HepG2 (cell line): ENCODE measurements around the gene FBXL13. TPM values are rescaled to one million over a fixed set of nuclear protein-coding genes. Genes with fewer than 3 reads are reported as not detected.

ENCODE experiments used
- CREM ChIP-seq, 2 experiments: sonication (generic) in 1 of 2; formaldehyde crosslinking in 1 of 2; IDR thresholded peaks; 2 replicates each; pipeline versions ENCODE4 v1.4.0 to v1.6.1; 2016 to 2020; ENCODE audit warnings: antibody characterized with exemption in 1 of 2, mild to moderate bottlenecking in 1 of 2, missing genetic modification reagents in 1 of 2
- IKZF1 ChIP-seq: fragments of 450-650 bp; IDR thresholded peaks from 2 replicates; pipeline ENCODE4 v1.7.1; 2016
- JUN ChIP-seq: sonication (generic); formaldehyde crosslinking; IDR thresholded peaks from 2 replicates; pipeline ENCODE4 v1.4.0; 2020; ENCODE audit warnings: mild to moderate bottlenecking, missing genetic modification reagents
- KDM6A ChIP-seq: IDR thresholded peaks from 2 replicates; pipeline ENCODE4 v1.6.1; 2016; ENCODE audit warnings: low read depth
- MEIS2 ChIP-seq: sonication (generic); formaldehyde crosslinking; IDR thresholded peaks from 2 replicates; pipeline ENCODE4 v1.9.0; 2021; ENCODE audit warnings: mild to moderate bottlenecking, missing genetic modification reagents
- MIER3 ChIP-seq: IDR thresholded peaks from 2 replicates; pipeline ENCODE4 v1.6.1; 2016; ENCODE audit warnings: missing compliant biosample characterization, borderline replicate concordance
- NCOA2 ChIP-seq: sonication (generic); formaldehyde crosslinking; IDR thresholded peaks from 2 replicates; pipeline ENCODE4 v1.8.0; 2022; ENCODE audit warnings: inconsistent platforms
- NRL ChIP-seq: sonication (generic); formaldehyde crosslinking; IDR thresholded peaks from 2 replicates; pipeline ENCODE4 v1.5.0; 2020; ENCODE audit warnings: missing genetic modification reagents, mild to moderate bottlenecking, moderate library complexity, borderline replicate concordance
- ONECUT2 ChIP-seq: sonication (generic); formaldehyde crosslinking; IDR thresholded peaks from 2 replicates; pipeline ENCODE4 v1.4.0; 2020; ENCODE audit warnings: missing genetic modification reagents
- SOX6 ChIP-seq, 2 experiments: fragments of 450-650 bp in 1 of 2; sonication (generic) in 1 of 2; formaldehyde crosslinking in 1 of 2; IDR thresholded peaks; 2 replicates each; pipeline versions ENCODE4 v1.4.0 to v1.6.1; 2017 to 2020; ENCODE audit warnings: antibody characterized with exemption in 1 of 2, mild to moderate bottlenecking in 1 of 2, missing genetic modification reagents in 1 of 2
- THAP11 ChIP-seq: IDR thresholded peaks from 2 replicates; pipeline ENCODE4 v1.6.1; 2016; ENCODE audit warnings: missing biosample characterization, missing genetic modification reagents
- ZNF234 ChIP-seq: sonication (generic); formaldehyde crosslinking; conservative IDR thresholded peaks from 2 replicates; pipeline ENCODE4 v1.5.1; 2020; ENCODE audit warnings: mild to moderate bottlenecking, missing genetic modification reagents
- polyA plus RNA-seq, 8 experiments: library from polyadenylated mRNA; depleted of rRNA in 3 of 8; stranded (reverse) in 7 of 8; unstranded in 1 of 8; fragments of >200 nt; fragmentation: Illumina TruSeq in 4 of 8; extraction: Trizol in 4 of 8; gene quantifications; 2 replicates each; pipeline versions ENCODE4 v1.2.1 to v1.2.3, GENCODE V29; 2011 to 2016; ENCODE audit warnings: low read depth in 4 of 8, missing spikeins in 1 of 8, mixed read lengths in 1 of 8; ENCODE audit not compliant: insufficient read depth in 1 of 8
- total RNA-seq, 5 experiments: library from RNA; depleted of rRNA; stranded (reverse); fragments of >200 nt; fragmentation: Illumina TruSeq; extraction: Trizol; gene quantifications; 2 replicates each; pipeline ENCODE4 v1.2.3, GENCODE V29; 2016; ENCODE audit warnings: low read depth in 1 of 5
- TF ChIP-seq, protein P1 (sequence below): sonication (generic); formaldehyde crosslinking; conservative IDR thresholded peaks from 2 replicates; pipeline ENCODE4 v1.4.0; 2020; ENCODE audit warnings: mild to moderate bottlenecking, missing genetic modification reagents, moderate library complexity
- TF ChIP-seq, protein P2 (sequence below): sonication (generic); formaldehyde crosslinking; IDR thresholded peaks from 2 replicates; pipeline ENCODE4 v1.8.0; 2022; ENCODE audit warnings: mild to moderate bottlenecking, missing genetic modification reagents, moderate library complexity
- TF ChIP-seq, protein P3 (sequence below): IDR thresholded peaks from 2 replicates; pipeline ENCODE4 v1.6.1; 2016; ENCODE audit warnings: missing genetic modification reagents, missing compliant biosample characterization
- TF ChIP-seq, protein P4 (sequence below): sonication (generic); formaldehyde crosslinking; IDR thresholded peaks from 2 replicates; pipeline ENCODE4 v1.4.0; 2020; ENCODE audit warnings: mild to moderate bottlenecking, missing genetic modification reagents
- TF ChIP-seq, protein P5 (sequence below): IDR thresholded peaks from 2 replicates; pipeline ENCODE4 v1.6.1; 2016; ENCODE audit warnings: control low read depth
- TF ChIP-seq, protein P6 (sequence below): sonication (generic); formaldehyde crosslinking; IDR thresholded peaks from 2 replicates; pipeline ENCODE4 v1.4.0; 2020; ENCODE audit warnings: missing genetic modification reagents

Gene FBXL13
- total and polyA plus RNA-seq, 2 of the 13 experiments (the other 11 are each of a cell fraction or from before 2014, with no cell fraction given) = 0.24 to 0.77 TPM

DNA sequence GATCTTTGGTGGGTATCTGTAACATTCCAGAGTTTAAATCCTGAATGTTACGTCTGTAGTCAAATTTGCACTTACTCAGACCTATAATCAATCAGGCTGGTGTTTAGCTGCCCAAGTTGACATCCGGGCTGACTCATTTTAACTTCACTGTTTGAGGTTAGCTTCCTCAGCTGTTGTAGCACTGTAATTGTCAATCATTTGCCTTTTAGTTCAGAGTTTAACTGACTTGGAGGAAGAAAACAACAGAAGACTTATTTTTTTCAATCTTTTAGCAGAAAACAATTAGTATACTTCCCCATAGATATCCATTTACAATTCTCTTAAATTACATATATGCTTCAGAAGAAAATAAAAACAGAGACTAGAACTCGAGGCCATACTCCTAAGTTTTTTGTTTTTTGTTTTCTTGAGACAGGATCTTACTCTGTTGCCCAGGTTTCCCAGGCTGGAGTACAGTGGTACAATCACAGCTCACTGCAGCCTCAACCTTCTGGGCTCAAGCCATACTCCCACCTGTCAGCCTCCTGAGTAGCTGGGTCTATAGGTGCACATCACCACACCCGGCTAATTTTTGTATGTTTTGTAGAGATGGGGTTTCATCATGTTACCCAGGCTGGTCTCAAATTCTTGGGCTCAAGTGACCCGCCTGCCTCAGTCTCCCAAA lies 200.3 kb downstream of the FBXL13 start (continued):
- TF ChIP-seq KDM6A (peak; percentile 24; the same call in 1 of the 2 replicates), SOX6 (IDR thresholded peaks at IDR 0.05) (no peak), SOX6 (CRISPR knock-in tag; IDR thresholded peaks at IDR 0.05) (peak; percentile 58; the same call in 1 of the 2 replicates), NCOA2 (CRISPR knock-in tag) (peak; percentile 41; the same call in 1 of the 2 replicates), IKZF1 (no peak), CREM (IDR thresholded peaks at IDR 0.05) (peak; percentile 66), CREM (CRISPR knock-in tag; IDR thresholded peaks at IDR 0.05) (no peak), JUN (CRISPR knock-in tag) (peak; percentile 76; the same call in 1 of the 2 replicates), ONECUT2 (CRISPR knock-in tag) (0 out of 2 replicates have a peak, but pooled peaks have one; percentile 42), THAP11 (CRISPR knock-in tag) (no peak), MIER3 (CRISPR knock-in tag) (no peak), MEIS2 (CRISPR knock-in tag) (peak; percentile 92; the same call in 1 of the 2 replicates), ZNF234 (CRISPR knock-in tag) (no peak), NRL (CRISPR knock-in tag) (no peak)
- TF ChIP-seq, protein P1, sequence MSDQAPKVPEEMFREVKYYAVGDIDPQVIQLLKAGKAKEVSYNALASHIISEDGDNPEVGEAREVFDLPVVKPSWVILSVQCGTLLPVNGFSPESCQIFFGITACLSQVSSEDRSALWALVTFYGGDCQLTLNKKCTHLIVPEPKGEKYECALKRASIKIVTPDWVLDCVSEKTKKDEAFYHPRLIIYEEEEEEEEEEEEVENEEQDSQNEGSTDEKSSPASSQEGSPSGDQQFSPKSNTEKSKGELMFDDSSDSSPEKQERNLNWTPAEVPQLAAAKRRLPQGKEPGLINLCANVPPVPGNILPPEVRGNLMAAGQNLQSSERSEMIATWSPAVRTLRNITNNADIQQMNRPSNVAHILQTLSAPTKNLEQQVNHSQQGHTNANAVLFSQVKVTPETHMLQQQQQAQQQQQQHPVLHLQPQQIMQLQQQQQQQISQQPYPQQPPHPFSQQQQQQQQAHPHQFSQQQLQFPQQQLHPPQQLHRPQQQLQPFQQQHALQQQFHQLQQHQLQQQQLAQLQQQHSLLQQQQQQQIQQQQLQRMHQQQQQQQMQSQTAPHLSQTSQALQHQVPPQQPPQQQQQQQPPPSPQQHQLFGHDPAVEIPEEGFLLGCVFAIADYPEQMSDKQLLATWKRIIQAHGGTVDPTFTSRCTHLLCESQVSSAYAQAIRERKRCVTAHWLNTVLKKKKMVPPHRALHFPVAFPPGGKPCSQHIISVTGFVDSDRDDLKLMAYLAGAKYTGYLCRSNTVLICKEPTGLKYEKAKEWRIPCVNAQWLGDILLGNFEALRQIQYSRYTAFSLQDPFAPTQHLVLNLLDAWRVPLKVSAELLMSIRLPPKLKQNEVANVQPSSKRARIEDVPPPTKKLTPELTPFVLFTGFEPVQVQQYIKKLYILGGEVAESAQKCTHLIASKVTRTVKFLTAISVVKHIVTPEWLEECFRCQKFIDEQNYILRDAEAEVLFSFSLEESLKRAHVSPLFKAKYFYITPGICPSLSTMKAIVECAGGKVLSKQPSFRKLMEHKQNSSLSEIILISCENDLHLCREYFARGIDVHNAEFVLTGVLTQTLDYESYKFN (CRISPR knock-in tag) = peak; percentile 91
- TF ChIP-seq, protein P2, sequence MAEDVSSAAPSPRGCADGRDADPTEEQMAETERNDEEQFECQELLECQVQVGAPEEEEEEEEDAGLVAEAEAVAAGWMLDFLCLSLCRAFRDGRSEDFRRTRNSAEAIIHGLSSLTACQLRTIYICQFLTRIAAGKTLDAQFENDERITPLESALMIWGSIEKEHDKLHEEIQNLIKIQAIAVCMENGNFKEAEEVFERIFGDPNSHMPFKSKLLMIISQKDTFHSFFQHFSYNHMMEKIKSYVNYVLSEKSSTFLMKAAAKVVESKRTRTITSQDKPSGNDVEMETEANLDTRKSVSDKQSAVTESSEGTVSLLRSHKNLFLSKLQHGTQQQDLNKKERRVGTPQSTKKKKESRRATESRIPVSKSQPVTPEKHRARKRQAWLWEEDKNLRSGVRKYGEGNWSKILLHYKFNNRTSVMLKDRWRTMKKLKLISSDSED (CRISPR knock-in tag) = no peak
- TF ChIP-seq, protein P3, sequence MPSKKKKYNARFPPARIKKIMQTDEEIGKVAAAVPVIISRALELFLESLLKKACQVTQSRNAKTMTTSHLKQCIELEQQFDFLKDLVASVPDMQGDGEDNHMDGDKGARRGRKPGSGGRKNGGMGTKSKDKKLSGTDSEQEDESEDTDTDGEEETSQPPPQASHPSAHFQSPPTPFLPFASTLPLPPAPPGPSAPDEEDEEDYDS (CRISPR knock-in tag) = 0 out of 2 replicates have a peak, but pooled peaks have one; percentile 28
- TF ChIP-seq, protein P4, sequence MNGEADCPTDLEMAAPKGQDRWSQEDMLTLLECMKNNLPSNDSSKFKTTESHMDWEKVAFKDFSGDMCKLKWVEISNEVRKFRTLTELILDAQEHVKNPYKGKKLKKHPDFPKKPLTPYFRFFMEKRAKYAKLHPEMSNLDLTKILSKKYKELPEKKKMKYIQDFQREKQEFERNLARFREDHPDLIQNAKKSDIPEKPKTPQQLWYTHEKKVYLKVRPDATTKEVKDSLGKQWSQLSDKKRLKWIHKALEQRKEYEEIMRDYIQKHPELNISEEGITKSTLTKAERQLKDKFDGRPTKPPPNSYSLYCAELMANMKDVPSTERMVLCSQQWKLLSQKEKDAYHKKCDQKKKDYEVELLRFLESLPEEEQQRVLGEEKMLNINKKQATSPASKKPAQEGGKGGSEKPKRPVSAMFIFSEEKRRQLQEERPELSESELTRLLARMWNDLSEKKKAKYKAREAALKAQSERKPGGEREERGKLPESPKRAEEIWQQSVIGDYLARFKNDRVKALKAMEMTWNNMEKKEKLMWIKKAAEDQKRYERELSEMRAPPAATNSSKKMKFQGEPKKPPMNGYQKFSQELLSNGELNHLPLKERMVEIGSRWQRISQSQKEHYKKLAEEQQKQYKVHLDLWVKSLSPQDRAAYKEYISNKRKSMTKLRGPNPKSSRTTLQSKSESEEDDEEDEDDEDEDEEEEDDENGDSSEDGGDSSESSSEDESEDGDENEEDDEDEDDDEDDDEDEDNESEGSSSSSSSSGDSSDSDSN (CRISPR knock-in tag) = no peak
- TF ChIP-seq, protein P5, sequence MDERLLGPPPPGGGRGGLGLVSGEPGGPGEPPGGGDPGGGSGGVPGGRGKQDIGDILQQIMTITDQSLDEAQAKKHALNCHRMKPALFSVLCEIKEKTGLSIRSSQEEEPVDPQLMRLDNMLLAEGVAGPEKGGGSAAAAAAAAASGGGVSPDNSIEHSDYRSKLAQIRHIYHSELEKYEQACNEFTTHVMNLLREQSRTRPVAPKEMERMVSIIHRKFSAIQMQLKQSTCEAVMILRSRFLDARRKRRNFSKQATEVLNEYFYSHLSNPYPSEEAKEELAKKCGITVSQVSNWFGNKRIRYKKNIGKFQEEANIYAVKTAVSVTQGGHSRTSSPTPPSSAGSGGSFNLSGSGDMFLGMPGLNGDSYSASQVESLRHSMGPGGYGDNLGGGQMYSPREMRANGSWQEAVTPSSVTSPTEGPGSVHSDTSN (CRISPR knock-in tag) = peak; percentile 65
- TF ChIP-seq, protein P6, sequence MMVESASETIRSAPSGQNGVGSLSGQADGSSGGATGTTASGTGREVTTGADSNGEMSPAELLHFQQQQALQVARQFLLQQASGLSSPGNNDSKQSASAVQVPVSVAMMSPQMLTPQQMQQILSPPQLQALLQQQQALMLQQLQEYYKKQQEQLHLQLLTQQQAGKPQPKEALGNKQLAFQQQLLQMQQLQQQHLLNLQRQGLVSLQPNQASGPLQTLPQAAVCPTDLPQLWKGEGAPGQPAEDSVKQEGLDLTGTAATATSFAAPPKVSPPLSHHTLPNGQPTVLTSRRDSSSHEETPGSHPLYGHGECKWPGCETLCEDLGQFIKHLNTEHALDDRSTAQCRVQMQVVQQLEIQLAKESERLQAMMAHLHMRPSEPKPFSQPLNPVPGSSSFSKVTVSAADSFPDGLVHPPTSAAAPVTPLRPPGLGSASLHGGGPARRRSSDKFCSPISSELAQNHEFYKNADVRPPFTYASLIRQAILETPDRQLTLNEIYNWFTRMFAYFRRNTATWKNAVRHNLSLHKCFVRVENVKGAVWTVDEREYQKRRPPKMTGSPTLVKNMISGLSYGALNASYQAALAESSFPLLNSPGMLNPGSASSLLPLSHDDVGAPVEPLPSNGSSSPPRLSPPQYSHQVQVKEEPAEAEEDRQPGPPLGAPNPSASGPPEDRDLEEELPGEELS (CRISPR knock-in tag) = peak; percentile 68
